KG1 (cell line): ENCODE measurements around the gene ITPR1.

Experiments used
- DNase-seq: peaks from one replicate; lab custom pipeline; 2025; lab: John Stamatoyannopoulos, UW

ITPR1 gene

GRCh38 chr3:4533489-4534443 lies 40.6 kb downstream of the ITPR1 start:
- peak; percentile 54 for DNase-seq

- DNase-seq = no peak
Observed at GRCh38 chr3:4534906-4535305, 41.8 kb downstream of the ITPR1 start.

- DNase-seq = no peak
Observed at GRCh38 chr3:4536260-4536659, 43.1 kb downstream of the ITPR1 start.

GRCh38 chr3:4540267-4540666 lies 47.1 kb downstream of the ITPR1 start:
- DNase-seq = no peak

GRCh38 chr3:4543110-4543509 lies 50.0 kb downstream of the ITPR1 start:
- no peak for DNase-seq

GRCh38 chr3:4546346-4547178 lies 53.4 kb downstream of the ITPR1 start:
- no peak for DNase-seq

- DNase-seq = no peak
Observed at GRCh38 chr3:4547799-4548198, 54.7 kb downstream of the ITPR1 start.

GRCh38 chr3:4548356-4548755 lies 55.2 kb downstream of the ITPR1 start:
- DNase-seq = no peak

- no peak for DNase-seq
Observed at GRCh38 chr3:4548780-4549179, 55.6 kb downstream of the ITPR1 start.

- no peak for DNase-seq
Observed at GRCh38 chr3:4549896-4550295, 56.7 kb downstream of the ITPR1 start.

GRCh38 chr3:4551051-4551711 lies 58.0 kb downstream of the ITPR1 start:
- DNase-seq = no peak

- no peak for DNase-seq
Observed at GRCh38 chr3:4551794-4552442, 58.8 kb downstream of the ITPR1 start.

- DNase-seq = no peak
Observed at GRCh38 chr3:4552811-4553210, 59.7 kb downstream of the ITPR1 start.

- no peak for DNase-seq
Observed at GRCh38 chr3:4561661-4562060, 68.5 kb downstream of the ITPR1 start.

GRCh38 chr3:4562595-4562994 lies 69.4 kb downstream of the ITPR1 start:
- no peak for DNase-seq

GRCh38 chr3:4564270-4564669 lies 71.1 kb downstream of the ITPR1 start:
- DNase-seq = no peak

GRCh38 chr3:4564928-4565586 lies 71.9 kb downstream of the ITPR1 start:
- DNase-seq = no peak

- DNase-seq = no peak
Observed at GRCh38 chr3:4565809-4566501, 72.8 kb downstream of the ITPR1 start.

- DNase-seq = no peak
Observed at GRCh38 chr3:4568841-4569240, 75.7 kb downstream of the ITPR1 start.

GRCh38 chr3:4570840-4571621 lies 77.9 kb downstream of the ITPR1 start:
- DNase-seq = peak; percentile 18
